ENCODE results near the gene SIGLEC6.

SIGLEC6 gene

DNA sequence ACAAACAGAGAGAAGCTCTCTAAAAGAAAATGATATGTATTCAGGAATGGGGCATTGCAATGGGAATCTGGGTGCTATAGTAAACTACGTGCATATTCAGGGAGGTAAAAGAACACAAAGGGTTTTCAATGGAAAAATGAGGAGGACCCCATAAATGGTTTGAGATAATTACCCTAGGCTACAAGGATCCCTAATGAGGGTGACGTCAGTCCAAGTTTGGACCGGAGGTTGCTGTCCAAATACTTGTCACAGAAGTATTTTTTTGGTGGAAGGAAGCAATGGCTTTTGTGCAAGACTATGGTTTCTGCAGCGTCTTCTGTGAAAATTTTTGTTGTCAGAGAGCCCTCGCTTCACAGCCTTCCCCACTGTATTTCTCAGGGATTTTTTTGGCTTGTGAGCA, 54.1 kb downstream of the SIGLEC6 start:
- DNase-seq (ENCODE audit: low read depth in 3 of 3, low spot score in 1 of 3), result no peak

GRCh38 chr19:51476164-51476563, 55.3 kb downstream of the SIGLEC6 start:
- DNase-seq (ENCODE audit: low read depth in 3 of 3, low spot score in 1 of 3), result no peak

- peak; percentile 52 to 79 (median 54) for DNase-seq (ENCODE audit: low read depth in 3 of 3, low spot score in 1 of 3)
Observed at GRCh38 chr19:51473009-51473707, 58.3 kb downstream of the SIGLEC6 start.

GRCh38 chr19:51472607-51473006, 58.9 kb downstream of the SIGLEC6 start:
- DNase-seq (ENCODE audit: low read depth in 3 of 3, low spot score in 1 of 3), result no peak

DNA sequence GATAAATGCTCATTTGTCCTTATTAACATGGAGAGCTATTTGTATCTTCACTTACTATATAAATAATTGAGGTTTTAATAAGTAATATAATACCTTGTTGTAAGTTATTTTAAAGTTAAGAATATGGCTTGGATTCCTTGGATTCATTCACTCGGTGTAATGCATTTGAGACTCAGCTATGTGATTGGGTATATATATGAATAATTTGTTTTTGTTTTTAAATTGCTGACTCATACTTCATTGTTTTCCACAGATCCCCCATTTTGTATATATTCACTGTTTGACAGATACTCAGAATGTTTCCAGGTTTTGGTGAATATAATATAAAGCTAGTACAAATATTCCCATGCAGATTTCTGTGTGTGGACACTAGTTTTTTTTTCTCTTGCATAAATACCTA, 59.9 kb downstream of the SIGLEC6 start:
- DNase-seq (ENCODE audit: low read depth in 3 of 3, low spot score in 1 of 3), result no peak

DNA sequence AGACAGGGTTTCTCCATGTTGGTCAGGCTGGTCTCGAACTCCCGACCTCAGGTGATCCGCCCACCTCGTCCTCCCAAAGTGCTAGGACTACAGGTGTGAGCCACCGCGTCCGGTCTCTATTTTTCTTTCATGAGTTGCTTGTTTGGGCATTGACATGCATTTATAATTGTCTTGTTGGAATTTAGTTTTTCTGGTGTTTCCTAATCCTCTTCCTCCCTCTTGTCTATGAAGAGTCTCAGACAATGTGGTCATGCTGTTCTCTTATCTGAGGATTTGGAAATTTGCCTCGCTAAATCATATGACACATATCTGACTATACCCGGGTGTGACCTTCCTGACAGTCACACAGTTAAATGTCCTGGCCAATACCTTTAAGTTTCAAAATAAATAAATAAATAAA, 60.5 kb downstream of the SIGLEC6 start:
- no peak for DNase-seq (ENCODE audit: low read depth in 3 of 3, low spot score in 1 of 3)

DNA sequence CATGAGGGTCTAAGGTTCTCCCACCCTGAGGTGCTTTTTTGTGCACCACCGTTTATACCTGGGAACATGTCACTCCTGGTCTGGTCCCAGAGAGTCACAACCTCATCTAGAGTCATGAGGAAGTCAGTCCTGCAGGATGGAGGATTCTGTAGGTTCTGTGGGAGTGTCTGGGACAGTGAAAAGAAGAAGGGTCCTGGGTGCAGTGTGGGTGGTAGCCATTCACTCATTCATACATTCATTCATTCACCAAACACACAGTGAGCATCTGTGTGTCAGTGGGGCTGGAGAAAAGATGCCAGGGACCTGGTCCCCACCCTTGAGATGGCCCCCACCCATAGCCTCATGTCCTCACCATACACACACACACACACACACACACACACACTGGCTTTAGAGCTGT, 61.8 kb downstream of the SIGLEC6 start:
- DNase-seq (ENCODE audit: low read depth in 3 of 3, low spot score in 1 of 3), result no peak

GRCh38 chr19:51469162-51469561, 62.3 kb downstream of the SIGLEC6 start:
- no peak for DNase-seq (ENCODE audit: low read depth in 3 of 3, low spot score in 1 of 3)

- no peak for DNase-seq (ENCODE audit: low read depth in 3 of 3, low spot score in 1 of 3)
Observed at GRCh38 chr19:51468545-51468920, 62.9 kb downstream of the SIGLEC6 start.

DNA sequence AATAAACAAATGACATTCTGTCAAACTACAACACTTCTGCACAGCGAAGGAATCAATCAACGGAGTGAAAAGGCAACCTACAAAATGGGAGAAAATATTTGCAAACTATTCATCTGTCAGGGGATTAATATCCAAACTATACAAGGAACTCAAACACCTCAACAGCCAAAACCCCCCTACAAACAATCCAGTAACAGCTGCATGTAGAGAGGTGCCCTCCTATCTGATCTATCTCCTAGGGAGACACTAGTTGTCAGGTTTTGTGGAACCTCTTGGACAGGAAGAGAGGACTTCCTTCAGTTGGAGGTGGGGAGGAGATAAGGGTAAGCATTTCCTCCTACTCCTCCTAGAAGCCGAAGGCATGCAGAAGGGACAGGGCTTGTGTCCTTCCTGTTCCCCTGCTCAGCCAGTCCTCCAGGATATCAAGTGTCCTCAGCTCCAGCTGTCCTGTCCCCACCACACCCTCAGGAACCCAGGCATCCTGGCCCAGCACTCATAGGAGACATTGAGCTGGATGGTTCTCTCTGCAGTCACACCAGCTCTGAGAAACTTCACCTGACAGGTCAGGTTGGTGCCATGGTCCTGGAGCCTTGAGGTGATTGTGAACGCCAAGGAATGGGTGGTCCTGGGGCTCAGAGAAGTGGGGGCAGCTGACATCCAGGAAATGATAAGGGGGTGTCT, 63.5 kb downstream of the SIGLEC6 start:
- DNase-seq (ENCODE audit: low read depth in 3 of 3, low spot score in 1 of 3), result no peak
